Stimulated activated CD8-positive, alpha-beta memory T cell treated with anti-CD3 and anti-CD28 coated beads, Interleukin-7, amount 100 ng/mL, for 24 hours (primary cell): Measurements from ENCODE around the gene PTTG2.
"Not testable (repeated sequence)": the region's sequence is repeated elsewhere in the genome, so short reads cannot be mapped to it uniquely, and the experiment has no call there.

ENCODE experiments used
- DNase-seq: peaks from one replicate; pipeline ENCODE4 v3.0.0-alpha.2; 2020; ENCODE audit warnings: low read depth

PTTG2 gene

GRCh38 chr4:37956941-37957340 is 3.3 kb upstream of the PTTG2 start:
- DNase-seq, result no peak

DNA sequence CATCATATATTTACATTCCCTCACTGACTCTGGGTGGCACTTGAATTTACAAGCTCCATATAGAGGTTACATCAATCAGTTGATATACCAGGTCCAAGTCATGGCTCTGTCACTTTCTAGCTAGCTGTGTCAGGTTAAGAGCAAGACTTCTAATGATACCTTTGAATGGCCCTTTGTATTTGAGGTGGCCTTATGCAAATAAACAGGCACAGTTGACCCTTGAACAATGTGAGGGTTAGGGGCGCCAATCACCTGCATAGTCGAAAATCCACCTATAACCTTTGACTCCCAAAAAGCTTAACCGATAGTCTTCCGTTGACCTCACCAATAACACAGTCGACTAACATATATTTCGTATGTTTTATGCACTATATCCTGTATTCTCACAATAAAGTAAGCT is 1.3 kb upstream of the PTTG2 start:
- no peak for DNase-seq

DNA sequence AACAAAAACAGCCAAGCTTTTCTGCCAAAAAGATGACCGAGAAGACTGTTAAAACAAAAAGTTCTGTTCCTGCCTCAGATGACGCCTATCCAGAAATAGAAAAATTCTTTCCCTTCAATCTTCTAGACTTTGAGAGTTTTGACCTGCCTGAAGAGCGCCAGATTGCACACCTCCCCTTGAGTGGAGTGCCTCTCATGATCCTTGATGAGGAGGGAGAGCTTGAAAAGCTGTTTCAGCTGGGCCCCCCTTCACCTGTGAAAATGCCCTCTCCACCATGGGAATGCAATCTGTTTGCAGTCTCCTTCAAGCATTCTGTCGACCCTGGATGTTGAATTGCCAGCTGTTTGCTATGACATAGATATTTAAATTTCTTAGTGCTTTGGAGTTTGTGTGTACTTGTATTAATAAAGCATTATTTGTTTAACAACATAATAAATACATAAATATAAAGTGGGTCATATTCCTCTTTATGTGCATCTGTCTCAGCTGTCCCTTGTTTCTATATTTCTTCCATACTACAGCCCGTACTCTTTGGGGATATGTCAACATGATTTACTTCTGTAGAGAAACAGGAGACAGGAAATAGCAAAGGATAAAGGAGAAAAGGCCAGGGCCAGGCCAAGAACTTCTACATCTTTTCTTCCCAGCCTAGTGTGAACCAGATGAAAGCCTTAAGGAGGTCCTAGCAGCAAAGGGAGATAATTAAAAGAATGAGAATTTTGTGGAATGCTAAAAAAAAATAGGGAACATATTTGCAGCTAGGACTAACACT is 667 bp downstream of the PTTG2 start:
- DNase-seq, result no peak

- DNase-seq, result no peak
Measured at GRCh38 chr4:37964734-37965457, 4.7 kb downstream of the PTTG2 start.

- DNase-seq, result no peak
Measured at GRCh38 chr4:37966044-37966443, 5.8 kb downstream of the PTTG2 start.

GRCh38 chr4:37967736-37968135 is 7.5 kb downstream of the PTTG2 start:
- no peak for DNase-seq

DNA sequence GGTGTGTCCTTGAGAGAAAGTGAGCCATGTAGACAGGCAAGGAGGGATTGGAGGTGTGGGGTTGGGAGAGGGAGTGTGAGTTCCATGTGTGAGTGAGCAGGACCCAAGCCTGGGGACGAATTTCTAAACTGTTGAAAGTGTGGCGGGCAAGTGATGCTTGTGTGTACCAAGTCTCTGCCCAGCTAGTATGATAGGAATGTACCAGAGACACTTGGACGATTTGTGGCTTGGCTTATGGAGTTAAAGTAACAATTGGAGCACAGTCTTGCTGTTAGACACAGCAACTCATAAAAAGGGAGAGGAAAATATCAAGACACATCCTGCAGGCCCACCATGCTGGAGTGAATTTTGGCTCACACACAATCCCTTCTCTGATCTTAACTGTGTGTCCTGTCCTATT is 8.5 kb downstream of the PTTG2 start:
- no peak for DNase-seq

- peak; percentile 47 for DNase-seq
Measured at GRCh38 chr4:37970702-37971101, 10.5 kb downstream of the PTTG2 start.

GRCh38 chr4:37971202-37971601 is 11.0 kb downstream of the PTTG2 start:
- DNase-seq, result no peak

DNA sequence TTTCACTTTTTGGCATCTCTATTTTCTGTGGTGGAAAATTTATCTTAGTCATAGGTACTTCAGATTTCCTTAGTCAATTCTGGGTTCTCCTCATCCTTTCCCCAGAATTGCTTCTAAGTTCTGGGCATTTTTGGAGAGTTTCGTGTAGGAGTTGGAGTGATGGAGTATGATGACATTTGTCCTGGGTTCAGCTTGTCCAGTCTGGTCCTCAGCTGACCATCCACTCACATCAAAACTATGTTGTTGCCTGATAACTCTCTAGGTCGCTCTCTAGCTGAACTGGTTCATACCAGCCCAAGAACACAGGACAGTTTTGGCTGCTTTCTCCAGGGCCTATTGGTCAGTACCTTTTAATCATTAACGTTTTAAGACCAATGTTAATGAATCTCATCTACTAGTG is 13.2 kb downstream of the PTTG2 start:
- no peak for DNase-seq

GRCh38 chr4:37975321-37975822 is 15.2 kb downstream of the PTTG2 start:
- DNase-seq, result not testable (repeated sequence)

DNA sequence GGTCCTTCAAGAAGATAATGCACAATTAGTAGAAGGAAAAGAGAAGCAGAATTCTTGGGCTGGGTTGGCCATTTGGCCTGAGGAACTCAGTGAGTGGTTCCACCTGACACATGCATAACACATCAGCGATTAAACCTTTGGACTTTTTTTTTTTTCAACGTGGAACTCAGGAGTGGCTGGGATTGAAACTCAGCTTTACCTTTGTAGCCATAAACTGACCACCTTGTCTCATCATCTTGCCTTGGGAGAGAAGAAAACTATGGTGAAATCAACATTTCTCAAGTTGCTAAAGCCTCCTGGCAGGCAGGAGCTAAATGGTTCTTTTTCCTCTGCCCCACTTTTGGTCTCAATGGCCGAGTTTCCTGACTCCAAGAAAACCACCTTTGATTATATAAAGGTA is 16.3 kb downstream of the PTTG2 start:
- DNase-seq, result no peak

DNA sequence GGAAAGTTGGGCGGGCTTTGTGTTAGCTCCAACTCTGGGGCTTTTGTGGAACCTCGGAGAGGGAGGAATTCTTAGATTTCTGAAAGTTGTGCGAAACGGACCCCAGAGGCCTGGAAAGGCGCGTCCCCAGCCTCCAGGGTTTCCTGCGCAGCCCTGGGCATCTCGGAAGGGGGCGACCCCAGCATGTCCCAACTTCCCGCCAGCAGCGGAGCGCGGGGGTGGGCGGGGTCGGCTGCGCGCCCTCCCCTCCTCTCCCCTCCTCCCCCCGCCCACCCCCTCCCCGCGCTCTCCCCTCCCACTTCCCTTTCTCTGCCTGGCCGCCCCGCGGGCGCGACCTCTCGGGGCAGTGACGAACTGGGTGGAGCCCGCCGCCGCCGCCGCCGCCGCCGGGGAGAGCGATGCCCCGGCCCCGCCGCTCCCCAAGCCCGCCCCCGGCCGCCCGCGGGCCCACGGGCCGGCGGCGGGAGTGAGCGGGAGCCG is 16.8 kb downstream of the PTTG2 start:
- DNase-seq, result peak; percentile 14

DNA sequence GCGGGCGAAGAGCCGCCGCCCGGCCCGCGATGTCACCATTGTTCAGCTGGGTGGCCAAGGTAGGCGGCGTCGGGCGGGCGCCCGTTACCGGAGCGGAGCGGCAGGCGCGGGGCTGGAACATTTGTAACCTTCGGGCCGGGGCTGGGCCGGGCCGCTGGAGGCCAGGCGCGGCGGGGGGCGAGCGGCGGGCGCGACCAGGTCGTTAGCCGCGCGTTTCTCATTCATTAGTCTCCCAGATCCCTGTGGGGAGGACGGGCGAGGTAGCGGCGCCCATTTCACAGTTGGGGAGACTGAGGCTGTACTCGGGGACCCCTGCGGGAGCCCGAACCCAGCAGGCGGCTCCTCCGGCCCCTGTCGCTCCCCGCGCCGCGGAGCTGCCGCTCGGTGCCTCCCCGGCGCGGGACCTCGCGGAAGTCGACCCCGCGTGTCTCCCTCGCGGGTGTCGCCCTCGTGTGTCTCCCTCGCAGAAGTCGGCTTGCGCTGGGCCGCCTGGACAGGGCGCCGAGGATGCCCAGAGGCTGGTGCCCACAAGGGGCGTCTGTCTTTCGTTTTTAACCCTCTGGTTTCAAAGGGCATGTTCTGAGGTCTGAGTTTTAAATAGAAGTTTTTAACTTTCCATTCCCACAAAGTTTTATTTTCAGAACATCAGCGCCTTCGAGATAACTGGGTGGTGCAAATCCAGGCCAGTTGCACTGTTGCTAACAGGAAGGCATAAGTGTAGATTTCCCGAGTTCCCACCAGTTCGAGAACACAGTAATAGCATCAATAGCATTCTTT is 17.5 kb downstream of the PTTG2 start:
- DNase-seq, result peak; percentile 34

GRCh38 chr4:37978248-37978924 is 18.2 kb downstream of the PTTG2 start:
- DNase-seq, result no peak

DNA sequence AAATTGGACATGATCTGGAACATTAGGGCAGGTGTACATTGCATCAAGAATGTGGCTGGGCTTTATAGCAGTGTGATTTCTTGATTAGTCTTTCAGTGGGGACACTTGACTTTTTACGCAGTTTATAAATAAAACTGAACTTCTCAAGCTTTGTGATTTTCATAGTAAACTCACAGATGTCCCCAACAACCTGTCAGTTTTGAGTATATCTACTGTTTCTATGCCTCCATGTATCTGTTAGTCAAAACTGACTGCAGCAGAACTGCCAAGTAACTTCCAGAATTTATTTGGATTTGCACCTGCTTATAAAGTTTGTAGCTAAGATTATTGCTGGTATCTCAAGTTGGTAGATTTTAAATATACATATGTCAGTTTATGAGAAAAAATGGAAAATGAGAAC is 20.0 kb downstream of the PTTG2 start:
- DNase-seq, result no peak

DNA sequence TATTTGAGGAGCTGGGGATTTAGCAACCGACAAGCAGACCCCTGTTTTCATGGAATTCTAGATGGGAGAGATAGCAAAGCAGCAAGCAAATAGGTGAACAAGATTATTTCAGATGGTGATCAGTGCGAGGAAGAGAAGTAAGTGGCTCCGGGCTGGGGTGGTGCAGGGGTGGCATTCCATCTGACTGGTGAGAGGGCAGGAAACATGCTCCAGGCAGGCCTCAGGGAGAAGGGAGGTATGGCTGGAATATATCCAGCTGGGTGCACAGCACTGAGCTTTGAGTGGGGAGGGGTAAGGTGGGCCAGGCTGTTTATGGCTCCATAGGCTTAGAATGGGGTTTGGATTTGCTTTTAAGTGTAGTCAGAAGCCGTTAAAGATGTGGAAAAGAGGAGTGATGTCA is 21.2 kb downstream of the PTTG2 start:
- DNase-seq, result no peak

GRCh38 chr4:37981844-37982720 is 21.9 kb downstream of the PTTG2 start:
- DNase-seq, result no peak

GRCh38 chr4:37982736-37983135 is 22.5 kb downstream of the PTTG2 start:
- DNase-seq, result no peak

GRCh38 chr4:37983951-37984350 is 23.8 kb downstream of the PTTG2 start:
- no peak for DNase-seq

- no peak for DNase-seq
Measured at GRCh38 chr4:37985730-37986275, 25.6 kb downstream of the PTTG2 start.
